NCI-H748 (cell line): ENCODE data around the gene ECT2L.
"Not testable (repeated sequence)": the region's sequence is repeated elsewhere in the genome, so short reads cannot be mapped to it uniquely, and the experiment has no call there.

Source experiments
- DNase-seq: peaks from one replicate; lab custom pipeline; 2025; ENCODE audit not compliant: unreplicated experiment; lab: John Stamatoyannopoulos, UW

Gene ECT2L

GRCh38 chr6:138923561-138923960 lies 127.7 kb downstream of the ECT2L start:
- DNase-seq, result no peak

GRCh38 chr6:138925806-138926205 lies 129.9 kb downstream of the ECT2L start:
- no peak for DNase-seq

- no peak for DNase-seq
These were observed 130.7 kb downstream of the ECT2L start for GRCh38 chr6:138926579-138926978.

- no peak for DNase-seq
These were observed 135.8 kb downstream of the ECT2L start for GRCh38 chr6:138931660-138932059.

GRCh38 chr6:138936873-138937272 lies 141.0 kb downstream of the ECT2L start:
- DNase-seq, result not testable (repeated sequence)

- no peak for DNase-seq
These were observed 147.3 kb downstream of the ECT2L start for GRCh38 chr6:138943089-138943625.

GRCh38 chr6:138944412-138944811 lies 148.5 kb downstream of the ECT2L start:
- DNase-seq, result no peak

GRCh38 chr6:138945354-138945753 lies 149.5 kb downstream of the ECT2L start:
- peak; percentile 11 for DNase-seq

- no peak for DNase-seq
These were observed 152.1 kb downstream of the ECT2L start for GRCh38 chr6:138948004-138948403.

GRCh38 chr6:138948546-138949179 lies 152.8 kb downstream of the ECT2L start:
- no peak for DNase-seq

GRCh38 chr6:138953451-138953850 lies 157.6 kb downstream of the ECT2L start:
- no peak for DNase-seq
